GM12873 (cell line): ENCODE data around the gene DNAH6.

Experiments
- TF ChIP-seq, protein P1 (sequence below): IDR thresholded peaks from 2 replicates; pipeline ENCODE4 v1.5.1; 2012; ENCODE audit warnings: low read depth, mild to moderate bottlenecking, moderate library complexity, low read length, control low read depth; ENCODE audit not compliant: insufficient read depth; ENCODE audit errors: missing control alignments

DNAH6 gene

DNA sequence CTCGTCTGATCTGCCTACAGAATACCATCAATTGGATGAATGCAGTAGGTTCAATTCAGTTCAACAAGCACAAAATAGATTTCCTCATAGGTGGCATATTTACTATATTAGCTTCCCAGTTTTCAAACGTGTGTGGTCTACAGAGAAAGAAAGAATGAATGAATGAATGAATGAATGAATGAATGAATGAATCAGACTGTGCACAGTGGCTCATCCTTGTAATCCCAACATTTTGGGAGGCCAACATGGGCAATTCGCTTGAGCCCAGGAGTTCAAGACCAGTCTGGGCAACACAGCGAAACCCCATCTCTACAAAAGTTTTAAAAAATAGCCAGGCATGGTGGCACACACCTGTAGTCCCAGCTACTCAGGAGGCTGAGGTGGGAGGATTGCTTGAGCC, 269.7 kb downstream of the DNAH6 start:
- TF ChIP-seq, protein P1, sequence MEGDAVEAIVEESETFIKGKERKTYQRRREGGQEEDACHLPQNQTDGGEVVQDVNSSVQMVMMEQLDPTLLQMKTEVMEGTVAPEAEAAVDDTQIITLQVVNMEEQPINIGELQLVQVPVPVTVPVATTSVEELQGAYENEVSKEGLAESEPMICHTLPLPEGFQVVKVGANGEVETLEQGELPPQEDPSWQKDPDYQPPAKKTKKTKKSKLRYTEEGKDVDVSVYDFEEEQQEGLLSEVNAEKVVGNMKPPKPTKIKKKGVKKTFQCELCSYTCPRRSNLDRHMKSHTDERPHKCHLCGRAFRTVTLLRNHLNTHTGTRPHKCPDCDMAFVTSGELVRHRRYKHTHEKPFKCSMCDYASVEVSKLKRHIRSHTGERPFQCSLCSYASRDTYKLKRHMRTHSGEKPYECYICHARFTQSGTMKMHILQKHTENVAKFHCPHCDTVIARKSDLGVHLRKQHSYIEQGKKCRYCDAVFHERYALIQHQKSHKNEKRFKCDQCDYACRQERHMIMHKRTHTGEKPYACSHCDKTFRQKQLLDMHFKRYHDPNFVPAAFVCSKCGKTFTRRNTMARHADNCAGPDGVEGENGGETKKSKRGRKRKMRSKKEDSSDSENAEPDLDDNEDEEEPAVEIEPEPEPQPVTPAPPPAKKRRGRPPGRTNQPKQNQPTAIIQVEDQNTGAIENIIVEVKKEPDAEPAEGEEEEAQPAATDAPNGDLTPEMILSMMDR = no peak

DNA sequence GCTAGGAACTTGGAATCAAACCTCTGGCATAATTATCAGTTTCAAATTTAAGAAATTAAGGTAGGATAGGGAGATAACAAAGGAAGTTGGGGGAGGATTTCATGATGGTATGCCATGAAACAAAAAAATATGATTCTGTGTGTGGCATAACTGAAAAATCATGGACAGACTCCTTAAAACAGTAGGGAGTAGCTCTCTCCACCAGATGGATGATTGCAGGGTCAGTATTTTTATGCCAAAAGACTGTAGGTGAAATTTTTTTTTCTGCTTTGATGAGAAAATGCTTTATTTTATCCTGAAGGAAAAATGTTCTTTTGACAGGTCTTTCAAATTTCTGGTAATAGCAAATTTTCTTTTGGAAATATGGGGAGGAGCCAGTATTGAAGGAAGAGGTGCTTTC, 270.3 kb downstream of the DNAH6 start:
- TF ChIP-seq, protein P1 = no peak

- TF ChIP-seq, protein P1 = no peak
Observed at GRCh38 chr2:84788027-84788426, 271.7 kb downstream of the DNAH6 start.

GRCh38 chr2:84788498-84788897, 272.2 kb downstream of the DNAH6 start:
- TF ChIP-seq, protein P1 = no peak

DNA sequence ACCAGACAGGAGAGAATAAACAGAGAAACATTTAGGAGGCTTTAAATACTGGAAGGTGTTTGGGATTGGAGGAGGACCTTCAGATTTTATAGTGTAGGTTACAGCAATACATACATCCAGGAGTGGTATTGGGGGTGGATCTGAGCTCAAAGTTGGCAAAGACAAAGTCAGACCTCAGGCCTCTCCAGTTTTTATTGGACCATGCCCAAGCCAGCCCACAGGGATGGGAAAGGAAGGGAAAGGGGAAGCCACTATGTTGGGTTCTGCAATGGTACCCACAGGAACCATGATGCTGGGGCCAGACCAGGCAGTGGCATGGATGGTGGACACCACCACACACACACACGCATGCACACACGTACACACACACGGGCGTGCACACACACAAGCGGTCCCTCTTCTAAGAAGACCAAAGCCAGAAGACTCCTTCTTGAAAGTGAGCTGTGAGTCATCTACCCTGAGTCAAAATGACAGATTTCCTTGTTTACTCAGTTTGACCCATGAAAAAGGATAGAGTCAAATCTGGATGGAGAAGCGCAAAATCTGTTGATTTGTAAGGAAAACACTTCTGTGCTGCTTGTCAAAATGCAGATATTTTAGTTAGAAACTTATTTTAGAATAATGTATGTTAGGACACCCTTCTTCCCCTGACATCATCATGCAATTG, 276.7 kb downstream of the DNAH6 start:
- TF ChIP-seq, protein P1 = no peak

- TF ChIP-seq, protein P1 = no peak
Observed at GRCh38 chr2:84793641-84794040, 277.3 kb downstream of the DNAH6 start.

- TF ChIP-seq, protein P1 = no peak
Observed at GRCh38 chr2:84796798-84797197, 280.5 kb downstream of the DNAH6 start.
